ENCODE measurements around the gene FNIP1.
"Not testable (repeated sequence)": the region's sequence is repeated elsewhere in the genome, so short reads cannot be mapped to it uniquely, and the experiment has no call there.

Gene FNIP1

GRCh38 chr5:131735393-131735792, 61.4 kb downstream of the FNIP1 start:
- no peak for TF ChIP-seq CTCF (IDR thresholded peaks at IDR 0.05; ENCODE audit: control insufficient read depth, insufficient read depth, low read depth, low read length, missing control alignments)
- no peak for DNase-seq (ENCODE audit: low read depth)
- H3K4me3 ChIP-seq (ENCODE audit: control insufficient read depth, low read depth, low read length), result no peak overlapping the region

- not testable (repeated sequence) for DNase-seq (ENCODE audit: low read depth); H3K4me3 ChIP-seq (ENCODE audit: control insufficient read depth, low read depth, low read length)
Measured at GRCh38 chr5:131734939-131735338, 61.9 kb downstream of the FNIP1 start.

DNA sequence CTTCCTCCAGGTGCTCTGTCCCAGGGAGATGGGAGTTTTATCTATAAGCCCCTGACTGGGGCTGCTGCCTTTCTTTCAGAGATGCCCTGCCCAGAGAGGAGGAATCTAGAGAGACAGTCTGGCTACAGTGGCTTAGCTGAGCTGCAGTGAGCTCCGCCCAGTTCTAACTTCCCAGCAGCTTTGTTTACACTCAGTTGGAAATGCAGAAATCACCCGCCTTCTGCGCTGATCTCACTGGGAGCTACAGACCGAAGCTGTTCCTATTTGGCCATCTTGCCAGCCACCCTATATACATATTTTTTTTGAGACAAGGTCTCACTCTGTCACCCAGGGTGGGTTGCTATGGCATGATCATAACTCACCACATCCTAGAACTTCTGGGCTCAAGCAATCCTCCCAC, 67.5 kb downstream of the FNIP1 start:
- DNase-seq (ENCODE audit: low read depth); H3K4me3 ChIP-seq (ENCODE audit: control insufficient read depth, low read depth, low read length): not testable (repeated sequence)

DNA sequence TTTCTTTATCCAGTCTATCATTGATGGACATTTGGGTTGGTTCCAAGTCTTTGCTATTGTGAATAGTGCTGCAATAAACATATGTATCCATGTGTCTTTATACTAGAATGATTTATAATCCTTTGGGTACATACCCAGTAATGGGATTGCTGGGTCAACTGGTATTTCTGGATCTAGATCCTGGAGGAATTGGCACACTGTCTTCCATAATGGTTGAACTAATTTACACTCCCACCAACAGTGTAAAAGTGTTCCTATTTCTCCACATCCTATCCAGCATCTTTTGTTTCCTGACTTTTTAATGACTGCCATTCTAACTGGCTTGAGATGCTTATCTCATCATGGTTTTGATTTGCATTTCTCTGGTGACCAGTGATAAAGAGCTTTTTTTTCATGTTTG, 72.7 kb downstream of the FNIP1 start:
- DNase-seq (ENCODE audit: low read depth); H3K4me3 ChIP-seq (ENCODE audit: control insufficient read depth, low read depth, low read length): not testable (repeated sequence)

DNA sequence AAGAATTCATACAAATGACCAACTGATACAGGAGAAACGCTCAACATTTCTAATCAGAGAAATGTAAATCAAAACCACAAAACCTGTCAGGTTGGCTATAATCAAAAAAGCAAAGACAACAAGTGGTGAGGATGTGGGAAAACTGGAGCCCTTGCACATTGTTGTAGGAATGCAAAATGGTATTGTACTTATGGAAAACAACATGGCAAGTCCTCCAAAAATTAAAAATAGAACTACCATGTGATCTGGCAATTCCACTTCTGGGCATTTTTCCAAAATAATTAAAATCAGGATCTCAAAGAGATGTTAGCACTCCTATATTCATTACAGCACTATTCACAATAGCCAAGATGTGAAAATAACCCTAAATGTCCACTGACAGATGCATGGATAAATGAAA, 76.1 kb downstream of the FNIP1 start:
- TF ChIP-seq CTCF (IDR thresholded peaks at IDR 0.05; ENCODE audit: control insufficient read depth, insufficient read depth, low read depth, low read length, missing control alignments), result no peak
- no peak overlapping the region for H3K4me3 ChIP-seq (ENCODE audit: control insufficient read depth, low read depth, low read length)
- DNase-seq (ENCODE audit: low read depth), result no peak

DNA sequence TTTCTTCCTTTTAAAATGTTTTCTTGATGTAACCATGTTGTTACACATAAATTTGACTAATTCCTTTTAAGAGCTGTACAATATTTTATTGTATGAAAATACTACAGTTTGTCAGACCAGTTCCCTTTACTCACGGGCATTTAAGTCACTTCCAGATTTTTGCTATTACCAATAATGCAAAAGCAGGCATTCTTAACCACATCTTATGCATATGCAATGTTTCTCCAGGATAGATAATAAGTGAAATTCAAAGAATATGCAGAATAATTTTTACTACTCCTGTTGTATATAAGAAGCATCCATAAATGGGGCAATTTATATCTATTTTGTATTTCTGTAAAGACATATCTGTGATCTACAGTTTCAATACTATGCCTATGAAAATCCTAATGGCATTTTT, 77.3 kb downstream of the FNIP1 start:
- no peak for TF ChIP-seq CTCF (IDR thresholded peaks at IDR 0.05; ENCODE audit: control insufficient read depth, insufficient read depth, low read depth, low read length, missing control alignments)
- DNase-seq (ENCODE audit: low read depth), result no peak
- no peak overlapping the region for H3K4me3 ChIP-seq (ENCODE audit: control insufficient read depth, low read depth, low read length)

- DNase-seq (ENCODE audit: low read depth), result no peak
- TF ChIP-seq CTCF (IDR thresholded peaks at IDR 0.05; ENCODE audit: control insufficient read depth, insufficient read depth, low read depth, low read length, missing control alignments), result no peak
- H3K4me3 ChIP-seq (ENCODE audit: control insufficient read depth, low read depth, low read length), result no peak overlapping the region
Measured at GRCh38 chr5:131718487-131719014, 78.3 kb downstream of the FNIP1 start.

- DNase-seq (ENCODE audit: low read depth); H3K4me3 ChIP-seq (ENCODE audit: control insufficient read depth, low read depth, low read length): not testable (repeated sequence)
Measured at GRCh38 chr5:131717164-131717563, 79.7 kb downstream of the FNIP1 start.

DNA sequence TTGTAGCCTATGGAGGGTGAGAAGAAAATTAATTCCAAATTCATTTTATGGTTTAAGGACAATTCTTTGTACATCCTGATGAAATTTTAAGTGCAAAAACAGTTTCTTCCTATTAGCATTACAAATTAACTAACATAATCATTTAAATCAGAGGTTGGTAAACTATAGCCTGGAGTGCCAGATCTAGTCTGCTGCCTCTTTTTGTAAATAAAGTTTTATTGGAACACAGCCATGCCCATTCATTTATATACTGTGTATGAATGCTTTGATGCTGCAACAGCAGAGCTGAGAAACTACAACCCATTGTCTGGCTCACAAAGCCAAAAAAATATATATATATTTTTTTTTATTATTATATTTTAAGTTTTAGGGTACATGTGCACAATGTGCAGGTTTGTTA, 80.2 kb downstream of the FNIP1 start:
- H3K4me3 ChIP-seq (ENCODE audit: control insufficient read depth, low read depth, low read length), result no peak overlapping the region
- DNase-seq (ENCODE audit: low read depth), result no peak
- TF ChIP-seq CTCF (IDR thresholded peaks at IDR 0.05; ENCODE audit: control insufficient read depth, insufficient read depth, low read depth, low read length, missing control alignments), result no peak

Measured in AG09309 (cell line).